ENCODE measurements around the gene OCSTAMP. TPM values are rescaled to one million over a fixed set of nuclear protein-coding genes. Genes with fewer than 3 reads are reported as not detected.

The OCSTAMP gene
- total RNA-seq, 3 donors from 2014 or later = 0.32 TPM; not detected in 2

GRCh38 chr20:46523696-46524328 is 26.6 kb downstream of the OCSTAMP start:
- intact Hi-C loops (cut with DNase I; ENCODE audit: low total_unique reads) = no loop called here
- no peak overlapping the region for H3K4me3 ChIP-seq
- H3K9me3 ChIP-seq = peaks cover 0 to 3% of the 10 kb centered on the region in 2 donors
- H3K36me3 ChIP-seq = no peaks in the 10 kb centered on the region
- no peak overlapping the region for H3K27ac ChIP-seq
- no peaks in the 10 kb centered on the region for H3K27me3 ChIP-seq
- no peaks in the 10 kb centered on the region for H3K4me1 ChIP-seq
- no peak for DNase-seq (ENCODE audit: low spot score in 2 of 2)
- no peak for TF ChIP-seq CTCF (IDR thresholded peaks at IDR 0.05)
- TF ChIP-seq POLR2AphosphoS5 (IDR thresholded peaks at IDR 0.05) = no peak
- TF ChIP-seq POLR2A (IDR thresholded peaks at IDR 0.05) = no peak

DNA sequence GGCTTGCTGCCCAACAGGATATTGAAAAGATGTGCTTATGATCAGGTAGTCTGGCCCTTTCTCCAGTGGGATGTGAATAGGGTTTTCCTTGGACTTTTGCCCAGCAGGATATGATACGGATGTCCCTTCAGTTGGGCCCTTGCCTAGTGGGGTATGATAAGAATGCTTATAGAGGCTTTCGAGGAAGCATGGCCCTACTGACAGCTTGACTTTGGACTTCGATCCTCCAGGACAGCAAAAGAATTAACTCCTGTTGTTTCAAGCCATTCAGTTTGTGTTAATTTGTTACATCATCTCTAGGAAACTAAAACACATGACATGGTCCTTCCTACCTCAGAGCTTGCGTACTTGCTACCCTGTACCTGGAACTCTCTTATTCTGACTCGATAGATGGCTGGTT is 27.3 kb downstream of the OCSTAMP start:
- H3K4me1 ChIP-seq = no peaks in the 10 kb centered on the region
- H3K27me3 ChIP-seq = no peaks in the 10 kb centered on the region
- H3K36me3 ChIP-seq = no peaks in the 10 kb centered on the region
- intact Hi-C loops (cut with DNase I; ENCODE audit: low total_unique reads) = no loop called here
- no peak for DNase-seq (ENCODE audit: low spot score in 2 of 2)
- H3K27ac ChIP-seq = no peak overlapping the region
- TF ChIP-seq CTCF (IDR thresholded peaks at IDR 0.05) (no peak), POLR2AphosphoS5 (IDR thresholded peaks at IDR 0.05) (no peak), POLR2A (IDR thresholded peaks at IDR 0.05) (no peak)
- H3K4me3 ChIP-seq = no peak overlapping the region
- peaks cover 0 to 3% of the 10 kb centered on the region in 2 donors for H3K9me3 ChIP-seq

GRCh38 chr20:46520976-46521579 is 29.4 kb downstream of the OCSTAMP start:
- TF ChIP-seq POLR2A (IDR thresholded peaks at IDR 0.05) (no peak), POLR2AphosphoS5 (IDR thresholded peaks at IDR 0.05) (no peak), CTCF (IDR thresholded peaks at IDR 0.05) (peak in 2 of 3 donors; percentile 52 to 63)
- Histone ChIP-seq H3K4me1 (no peaks in the 10 kb centered on the region), H3K9me3 (peaks cover 0 to 3% of the 10 kb centered on the region in 2 donors), H3K27ac (no peak overlapping the region), H3K36me3 (no peaks in the 10 kb centered on the region), H3K4me3 (no peak overlapping the region), H3K27me3 (peaks cover 0 to 10% of the 10 kb centered on the region in 2 donors)
- intact Hi-C loops (cut with DNase I; ENCODE audit: low total_unique reads) = no loop called here
- peak in 1 of 2 donors; percentile 35 for DNase-seq (ENCODE audit: low spot score in 2 of 2)

DNA sequence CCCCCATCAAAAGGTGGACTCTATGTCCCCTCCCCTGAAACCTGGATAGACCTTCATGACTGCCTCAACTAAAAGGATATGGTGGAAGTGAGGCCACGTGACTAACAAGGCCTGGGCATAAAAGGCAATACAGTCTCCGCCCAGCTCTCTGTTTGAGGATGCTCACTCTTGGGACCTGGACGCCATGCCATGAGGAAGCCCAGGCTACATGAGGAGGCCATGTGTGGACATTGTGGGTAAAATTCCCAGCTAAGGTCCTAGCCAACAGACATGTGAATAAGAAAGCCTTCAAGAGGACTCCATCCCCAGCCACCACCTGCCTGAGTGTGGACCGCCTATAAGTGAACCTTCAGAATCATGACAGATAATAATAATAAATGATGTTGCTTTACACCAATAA is 29.9 kb downstream of the OCSTAMP start:
- Histone ChIP-seq H3K4me3 (no peak overlapping the region), H3K27ac (no peak overlapping the region), H3K36me3 (no peaks in the 10 kb centered on the region), H3K4me1 (no peaks in the 10 kb centered on the region), H3K27me3 (peaks cover 0 to 10% of the 10 kb centered on the region in 2 donors), H3K9me3 (peaks cover 0 to 3% of the 10 kb centered on the region in 2 donors)
- no peak for DNase-seq (ENCODE audit: low spot score in 2 of 2)
- intact Hi-C loops (cut with DNase I; ENCODE audit: low total_unique reads) = no loop called here
- TF ChIP-seq POLR2A (IDR thresholded peaks at IDR 0.05) (no peak), POLR2AphosphoS5 (IDR thresholded peaks at IDR 0.05) (no peak), CTCF (IDR thresholded peaks at IDR 0.05) (no peak)

- Histone ChIP-seq H3K4me3 (no peak overlapping the region), H3K27me3 (peaks cover 0 to 10% of the 10 kb centered on the region in 2 donors), H3K27ac (no peak overlapping the region), H3K36me3 (no peaks in the 10 kb centered on the region), H3K4me1 (no peaks in the 10 kb centered on the region), H3K9me3 (peaks cover 0 to 3% of the 10 kb centered on the region in 2 donors)
- no peak for DNase-seq (ENCODE audit: low spot score in 2 of 2)
- intact Hi-C loops (cut with DNase I; ENCODE audit: low total_unique reads) = no loop called here
- TF ChIP-seq POLR2A (IDR thresholded peaks at IDR 0.05) (no peak), CTCF (IDR thresholded peaks at IDR 0.05) (no peak), POLR2AphosphoS5 (IDR thresholded peaks at IDR 0.05) (no peak)
These were observed 30.9 kb downstream of the OCSTAMP start for GRCh38 chr20:46519471-46520068.
